GM12801 (cell line): ENCODE measurements around the gene ANTXR1.

Source experiments
- TF ChIP-seq, protein P1 (sequence below): IDR thresholded peaks from one replicate; pipeline ENCODE4 v1.5.1; 2011; ENCODE audit warnings: control low read depth; ENCODE audit not compliant: insufficient read length; ENCODE audit errors: extremely low read depth

The ANTXR1 gene

DNA sequence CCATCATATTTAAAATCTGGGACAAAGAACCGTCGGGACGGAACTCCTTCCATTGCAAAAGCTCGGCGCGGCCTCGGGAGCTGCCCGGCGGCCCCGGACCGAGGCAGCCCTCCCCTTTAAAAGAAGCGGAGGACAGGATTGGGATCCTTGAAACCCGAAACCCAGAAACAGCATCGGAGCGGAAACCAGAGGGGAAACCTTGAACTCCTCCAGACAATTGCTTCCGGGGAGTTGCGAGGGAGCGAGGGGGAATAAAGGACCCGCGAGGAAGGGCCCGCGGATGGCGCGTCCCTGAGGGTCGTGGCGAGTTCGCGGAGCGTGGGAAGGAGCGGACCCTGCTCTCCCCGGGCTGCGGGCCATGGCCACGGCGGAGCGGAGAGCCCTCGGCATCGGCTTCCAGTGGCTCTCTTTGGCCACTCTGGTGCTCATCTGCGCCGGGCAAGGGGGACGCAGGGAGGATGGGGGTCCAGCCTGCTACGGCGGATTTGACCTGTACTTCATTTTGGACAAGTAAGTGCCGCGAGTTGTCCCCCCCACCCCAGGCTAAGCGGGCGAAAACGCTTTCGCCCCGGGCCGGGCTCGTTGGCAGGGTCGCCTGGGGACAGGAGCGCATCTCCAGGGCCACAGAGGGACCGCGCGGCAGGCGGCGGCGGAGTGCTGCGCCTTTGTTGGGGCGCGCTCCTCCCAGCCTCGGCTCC lies at the start of gene ANTXR1:
ANTXR1 (plus strand) TSS at position 38 of the 698 bp plus-strand sequence; CDS start at position 359, 321 bp downstream.
- TF ChIP-seq, protein P1, sequence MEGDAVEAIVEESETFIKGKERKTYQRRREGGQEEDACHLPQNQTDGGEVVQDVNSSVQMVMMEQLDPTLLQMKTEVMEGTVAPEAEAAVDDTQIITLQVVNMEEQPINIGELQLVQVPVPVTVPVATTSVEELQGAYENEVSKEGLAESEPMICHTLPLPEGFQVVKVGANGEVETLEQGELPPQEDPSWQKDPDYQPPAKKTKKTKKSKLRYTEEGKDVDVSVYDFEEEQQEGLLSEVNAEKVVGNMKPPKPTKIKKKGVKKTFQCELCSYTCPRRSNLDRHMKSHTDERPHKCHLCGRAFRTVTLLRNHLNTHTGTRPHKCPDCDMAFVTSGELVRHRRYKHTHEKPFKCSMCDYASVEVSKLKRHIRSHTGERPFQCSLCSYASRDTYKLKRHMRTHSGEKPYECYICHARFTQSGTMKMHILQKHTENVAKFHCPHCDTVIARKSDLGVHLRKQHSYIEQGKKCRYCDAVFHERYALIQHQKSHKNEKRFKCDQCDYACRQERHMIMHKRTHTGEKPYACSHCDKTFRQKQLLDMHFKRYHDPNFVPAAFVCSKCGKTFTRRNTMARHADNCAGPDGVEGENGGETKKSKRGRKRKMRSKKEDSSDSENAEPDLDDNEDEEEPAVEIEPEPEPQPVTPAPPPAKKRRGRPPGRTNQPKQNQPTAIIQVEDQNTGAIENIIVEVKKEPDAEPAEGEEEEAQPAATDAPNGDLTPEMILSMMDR: no peak

DNA sequence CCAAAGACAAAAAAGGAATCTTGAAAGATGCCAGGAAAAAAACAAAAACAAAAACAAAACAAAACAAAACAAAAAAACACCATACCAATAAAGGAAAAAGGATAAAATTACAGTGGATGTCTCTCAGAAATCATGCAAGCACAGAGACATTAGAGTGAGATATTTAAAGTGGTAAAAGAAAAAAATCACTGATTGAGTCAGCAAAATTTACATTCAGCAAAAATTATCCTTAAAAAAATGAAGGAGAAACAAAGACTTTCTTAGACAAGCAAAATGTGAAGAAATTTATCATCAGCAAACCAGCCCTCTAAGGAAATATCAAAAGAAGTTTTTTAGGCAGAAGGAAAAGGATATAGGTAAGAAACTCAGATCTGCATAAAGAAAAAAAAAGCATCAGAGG lies 48.7 kb upstream of the ANTXR1 start:
- TF ChIP-seq, protein P1: no peak

DNA sequence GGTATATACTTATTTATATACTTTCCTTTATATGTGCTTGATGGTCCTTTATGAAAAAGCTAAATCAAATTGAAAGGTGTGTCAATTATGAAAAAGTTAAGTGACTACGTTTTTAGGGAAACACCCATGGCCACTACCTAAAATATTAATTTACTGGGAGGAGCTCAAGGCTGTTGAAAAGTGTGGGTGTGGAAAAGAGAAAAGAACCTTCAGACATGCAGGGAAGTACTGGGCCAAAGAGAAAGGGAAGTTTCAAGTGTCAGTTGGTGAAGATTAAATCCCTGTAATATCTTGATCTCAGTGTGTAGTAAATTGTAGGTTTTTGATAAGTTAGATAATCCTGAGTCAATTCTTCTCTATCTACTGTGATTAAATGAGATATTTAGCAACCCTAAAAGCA lies 44.8 kb upstream of the ANTXR1 start:
- TF ChIP-seq, protein P1: no peak

DNA sequence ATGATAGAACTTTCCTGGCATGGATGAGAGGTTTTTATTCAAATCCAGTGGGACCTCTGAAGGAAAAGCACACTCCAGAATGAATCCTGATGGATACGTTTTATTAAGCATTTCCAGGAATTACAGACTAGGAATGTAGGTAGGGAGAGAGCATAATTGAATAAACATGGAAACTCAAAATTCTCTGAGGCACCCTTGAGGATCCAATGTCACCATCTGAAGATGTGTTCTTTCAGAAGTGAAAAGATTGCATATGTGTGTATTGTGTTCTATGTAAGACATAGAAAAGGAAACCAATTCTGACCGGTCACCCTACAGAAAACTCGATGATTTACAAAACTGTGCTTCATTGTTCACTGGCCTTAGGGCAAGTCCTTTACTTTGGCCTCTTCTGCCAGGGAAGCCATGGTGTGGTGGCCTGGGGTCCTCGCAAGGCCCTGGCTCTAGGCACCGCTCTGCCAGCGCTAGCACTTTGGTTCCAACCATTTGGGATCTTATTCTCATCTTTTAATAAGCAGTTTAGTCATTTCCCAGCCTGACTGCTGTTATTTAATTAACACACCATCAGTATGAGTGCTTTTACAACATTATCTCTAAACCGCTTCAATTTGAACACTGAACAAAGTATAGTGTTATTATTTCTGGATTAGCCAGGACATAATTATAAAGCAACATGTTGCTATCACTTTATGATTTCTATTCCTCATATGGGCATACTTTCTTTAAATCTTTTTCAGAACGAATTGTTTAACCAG lies 43.1 kb upstream of the ANTXR1 start:
- TF ChIP-seq, protein P1: no peak

DNA sequence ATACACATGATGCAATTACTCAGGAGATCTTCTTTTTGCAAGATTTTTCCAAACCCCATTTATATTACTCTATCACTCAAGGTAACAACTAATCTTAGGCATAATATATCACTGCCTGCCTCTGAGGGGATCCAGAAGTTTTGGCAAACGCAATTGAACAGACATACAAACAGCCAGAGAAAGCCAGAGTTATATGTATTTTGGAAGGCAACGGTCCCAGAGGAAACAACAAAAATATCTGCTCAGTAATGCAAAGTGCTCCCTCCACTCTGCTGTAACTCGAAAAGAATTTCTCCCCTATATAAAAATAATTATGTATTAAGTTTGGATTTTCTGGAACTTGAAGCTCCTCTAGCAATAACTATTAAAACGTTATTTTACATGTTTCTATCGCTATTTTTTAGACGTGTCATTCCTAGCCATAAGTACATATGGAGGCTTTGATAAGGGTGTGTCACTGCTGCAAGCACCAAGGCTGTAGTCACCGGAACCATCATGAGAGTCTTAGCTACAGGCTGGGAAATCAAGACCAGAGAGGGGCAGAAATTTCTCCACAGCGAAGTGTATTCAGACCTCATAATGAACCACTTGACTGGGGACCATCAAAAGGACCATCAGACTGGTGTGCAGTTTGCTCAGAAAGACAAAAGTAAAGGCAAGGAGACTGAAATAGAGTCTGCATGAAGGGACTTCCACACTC lies 42.3 kb upstream of the ANTXR1 start:
- TF ChIP-seq, protein P1: no peak

DNA sequence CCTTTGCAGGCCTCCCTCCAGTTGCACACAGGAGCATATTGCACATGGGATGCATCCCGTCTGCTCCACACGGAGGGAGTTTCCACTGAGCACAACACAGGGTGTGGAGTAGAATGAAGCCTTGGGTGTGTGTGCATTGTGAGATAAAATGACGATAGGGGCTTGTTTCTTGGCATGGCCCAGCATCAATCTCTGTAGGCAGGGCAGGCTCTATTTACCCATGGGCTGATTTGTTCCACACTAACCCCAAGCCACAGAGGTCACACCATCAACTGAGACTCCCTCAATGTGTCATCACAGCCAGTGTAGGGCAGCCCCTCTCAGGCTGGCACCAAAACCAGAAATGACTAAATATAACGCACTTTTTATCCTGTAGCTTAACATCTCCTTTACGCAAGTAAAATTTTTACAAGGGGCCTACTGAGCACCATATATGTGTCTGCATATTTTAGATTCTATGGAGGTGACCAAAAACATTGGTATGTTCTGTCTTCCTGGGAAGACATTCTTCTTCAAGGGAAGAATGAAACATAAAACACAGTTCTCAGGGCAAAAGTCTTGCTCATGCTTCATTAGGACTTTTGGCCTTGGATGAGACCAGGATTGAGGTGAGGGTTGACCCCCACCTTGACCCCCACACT lies 41.3 kb upstream of the ANTXR1 start:
- TF ChIP-seq, protein P1: no peak

DNA sequence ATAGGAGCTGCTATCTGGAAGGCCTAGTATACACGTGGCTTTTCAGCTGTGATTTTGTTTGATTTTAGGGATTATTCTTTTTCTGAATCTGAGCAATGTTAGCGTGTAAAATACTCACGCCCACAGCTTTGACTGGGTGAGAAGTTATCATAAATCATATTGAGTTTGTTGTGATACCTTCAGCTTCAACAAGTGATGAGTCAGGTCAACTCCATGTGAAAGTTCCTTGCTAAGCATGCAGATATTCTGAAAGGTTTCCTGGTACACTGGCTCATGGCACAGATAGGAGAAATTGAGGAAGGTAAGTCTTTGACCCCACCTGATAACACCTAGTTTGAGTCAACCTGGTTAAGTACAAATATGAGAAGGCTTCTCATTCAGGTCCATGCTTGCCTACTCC lies 38.7 kb upstream of the ANTXR1 start, which contains the start of gene GKN1:
GKN1 (plus strand) TSS at position 386 of the 400 bp plus-strand sequence. CDS start 42 bp downstream, outside the sequence.
- TF ChIP-seq, protein P1: no peak
